Measurements from ENCODE around the gene HS3ST4.

Gene HS3ST4

DNA sequence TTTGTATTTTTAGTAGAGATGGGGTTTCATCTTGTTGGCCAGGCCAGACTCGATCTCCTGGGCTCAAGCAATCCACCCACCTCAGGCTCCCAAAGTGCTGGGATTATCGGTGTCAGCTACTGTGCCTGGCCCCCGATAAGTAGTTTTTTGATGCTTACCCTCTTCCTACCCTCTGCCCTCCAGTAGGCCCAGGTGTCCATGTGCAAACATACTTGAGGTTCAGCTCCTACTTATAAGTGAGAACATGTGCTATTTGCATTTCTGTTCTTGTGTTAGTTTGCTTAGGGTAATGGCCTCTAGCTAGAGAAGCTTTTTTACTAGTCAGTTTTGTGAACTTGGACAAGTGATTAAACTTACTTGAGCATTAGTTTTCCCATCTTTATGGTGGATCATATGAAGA lies 136.8 kb downstream of the HS3ST4 start:
- DNase-seq, result no peak

DNA sequence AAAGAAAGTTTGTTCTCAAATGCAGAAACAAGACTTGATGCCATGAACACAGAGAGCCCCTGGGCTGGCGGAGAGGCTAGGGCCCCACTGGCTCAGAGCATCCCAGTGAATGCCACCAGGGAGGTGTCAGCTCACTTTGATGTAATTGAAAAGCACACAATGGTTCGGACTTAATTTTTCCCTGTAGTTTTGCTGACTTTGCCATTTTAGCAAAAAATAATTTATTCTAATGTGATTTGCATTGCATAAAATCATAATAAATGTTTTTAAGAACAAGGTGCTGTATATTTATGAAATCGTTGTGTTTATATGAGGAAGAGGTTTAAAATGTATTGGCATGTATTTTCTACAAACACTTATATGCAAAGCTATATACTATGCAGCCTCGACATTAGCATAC lies 140.5 kb downstream of the HS3ST4 start:
- no peak for DNase-seq

DNA sequence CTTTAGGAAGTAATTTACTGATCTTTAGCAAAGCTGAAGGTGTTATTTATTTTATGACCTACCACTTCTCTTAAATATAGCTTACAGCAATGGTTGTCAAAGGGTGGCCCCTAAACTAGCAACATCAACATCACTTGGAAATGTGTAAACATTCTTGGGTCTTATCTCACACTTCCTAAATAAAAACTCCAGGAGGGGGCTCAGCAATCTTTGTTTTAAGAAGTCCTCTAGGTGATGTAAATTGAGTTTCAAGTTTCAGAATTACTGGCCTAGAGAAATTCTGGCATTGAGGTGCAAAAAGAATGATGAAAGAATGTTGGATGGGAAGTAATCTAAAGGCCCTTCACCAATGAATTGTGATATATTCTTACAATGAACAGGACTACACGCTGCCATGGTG lies 142.3 kb downstream of the HS3ST4 start:
- DNase-seq, result no peak

DNA sequence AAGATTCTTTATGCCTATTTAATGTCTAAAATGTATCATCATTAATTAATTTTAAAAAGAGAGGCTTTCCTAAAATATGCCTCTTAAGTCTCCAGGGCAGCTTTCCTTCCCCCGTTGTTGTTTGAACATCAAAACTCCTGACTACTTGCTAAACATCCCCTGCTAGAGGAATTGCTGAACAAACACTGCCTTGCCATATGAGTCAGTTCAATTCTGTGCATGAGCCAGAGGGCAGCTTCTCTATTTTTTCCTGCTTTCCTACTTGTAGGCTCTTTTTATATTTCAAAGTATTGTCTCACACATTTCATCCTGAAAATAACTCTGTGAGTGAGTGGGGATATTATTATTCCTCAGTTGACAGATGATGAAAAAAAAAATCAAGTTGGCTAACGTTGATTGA lies 143.4 kb downstream of the HS3ST4 start:
- DNase-seq, result no peak

DNA sequence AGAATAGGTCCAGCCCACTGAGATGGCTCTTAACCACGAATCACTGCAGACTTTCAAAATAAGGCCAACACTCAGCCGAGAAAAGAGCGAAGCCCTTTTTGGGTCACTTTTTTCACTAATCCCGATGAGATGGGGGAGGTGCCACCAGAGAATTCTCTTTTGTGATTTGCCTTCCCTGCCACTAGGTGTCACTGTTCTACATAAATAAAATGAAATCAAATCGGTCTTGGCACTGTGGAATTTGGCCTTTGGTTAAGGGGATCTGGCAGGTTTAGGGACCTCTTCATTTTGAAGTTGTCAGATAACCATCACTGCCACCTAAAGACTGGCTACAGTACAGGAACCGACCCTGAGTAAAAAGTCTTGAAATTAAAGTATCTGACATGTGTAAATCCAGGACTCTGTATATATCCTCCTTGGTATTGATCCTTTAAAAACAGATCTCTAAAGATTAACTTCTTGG lies 147.0 kb downstream of the HS3ST4 start:
- peak; percentile 22 to 64 for DNase-seq

DNA sequence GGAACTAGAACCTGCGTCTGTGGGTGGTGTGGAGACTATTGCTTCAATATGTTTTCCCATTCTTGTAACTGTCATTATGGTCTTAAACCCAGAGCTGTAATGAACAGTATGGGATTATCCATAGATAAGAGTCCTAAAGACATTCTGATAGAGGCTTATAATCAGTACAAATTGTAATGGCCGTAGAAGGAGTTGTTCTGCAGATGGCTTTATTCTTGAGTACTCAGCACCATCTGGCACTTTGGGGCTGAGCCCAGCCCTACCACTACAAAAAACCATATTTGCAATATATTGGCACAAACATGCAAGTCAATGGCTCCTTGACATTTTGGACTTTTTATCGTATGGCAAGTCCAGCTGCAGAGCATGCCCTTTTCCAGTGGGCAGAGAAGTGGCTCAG lies 150.0 kb downstream of the HS3ST4 start:
- DNase-seq, result peak; percentile 40 to 49

DNA sequence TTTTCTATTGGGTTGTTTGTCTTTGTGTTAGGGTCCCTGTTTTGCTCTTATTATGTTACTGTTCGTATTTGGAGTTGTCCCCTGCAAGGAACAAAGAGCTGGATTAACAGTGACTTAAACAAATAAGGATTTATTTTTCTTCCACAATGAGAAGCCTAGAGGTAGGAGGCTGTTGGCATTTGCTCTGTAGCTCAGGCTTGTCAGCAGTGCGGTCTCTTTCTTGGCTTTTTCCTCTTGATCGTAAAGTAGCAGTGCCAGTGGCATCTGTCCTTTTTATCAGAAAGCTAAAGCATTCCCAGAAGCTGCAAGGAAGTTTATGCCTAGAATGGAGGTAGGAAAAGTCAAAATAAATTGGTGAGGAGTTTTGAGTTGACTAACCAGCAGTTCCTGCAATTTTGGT lies 154.1 kb downstream of the HS3ST4 start:
- DNase-seq, result no peak

DNA sequence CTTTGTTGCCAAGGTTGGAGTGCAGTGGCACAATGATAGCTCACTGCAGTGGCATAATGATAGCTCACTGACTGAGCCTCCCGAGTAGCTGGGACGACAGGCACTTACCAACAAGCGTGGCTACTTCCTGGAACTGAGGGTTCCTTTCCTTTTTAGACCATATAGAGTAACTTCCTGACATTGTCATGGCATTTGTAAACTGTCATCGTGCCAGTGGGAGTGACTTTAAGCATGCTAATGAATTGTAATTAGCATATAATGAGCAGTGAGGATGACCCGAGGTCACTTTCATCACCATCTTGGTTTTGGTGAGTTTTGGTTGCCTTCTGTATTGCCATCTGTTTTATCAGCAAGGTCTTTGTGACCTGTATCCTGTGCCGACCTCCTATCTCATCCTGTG lies 162.4 kb downstream of the HS3ST4 start:
- no peak for DNase-seq

DNA sequence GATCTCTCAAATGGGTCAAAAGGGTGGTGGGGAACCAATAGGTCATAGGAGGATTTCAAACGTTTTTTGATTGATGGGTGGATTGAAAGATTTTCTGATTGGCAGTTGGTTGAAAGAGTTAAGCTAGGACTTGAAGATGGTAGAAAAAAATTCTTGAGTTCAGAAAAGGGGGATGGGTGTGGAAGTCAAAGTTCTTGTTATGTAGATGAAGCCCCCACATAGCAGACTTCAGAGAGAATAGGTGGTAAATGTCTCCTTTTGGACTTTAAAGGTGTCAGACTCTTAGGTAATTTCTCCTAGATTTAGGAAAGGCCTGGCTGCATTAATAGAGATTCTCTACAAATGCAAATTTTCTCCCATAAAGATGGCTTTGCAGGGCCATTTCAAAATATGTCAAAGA lies 163.3 kb downstream of the HS3ST4 start:
- DNase-seq, result no peak

DNA sequence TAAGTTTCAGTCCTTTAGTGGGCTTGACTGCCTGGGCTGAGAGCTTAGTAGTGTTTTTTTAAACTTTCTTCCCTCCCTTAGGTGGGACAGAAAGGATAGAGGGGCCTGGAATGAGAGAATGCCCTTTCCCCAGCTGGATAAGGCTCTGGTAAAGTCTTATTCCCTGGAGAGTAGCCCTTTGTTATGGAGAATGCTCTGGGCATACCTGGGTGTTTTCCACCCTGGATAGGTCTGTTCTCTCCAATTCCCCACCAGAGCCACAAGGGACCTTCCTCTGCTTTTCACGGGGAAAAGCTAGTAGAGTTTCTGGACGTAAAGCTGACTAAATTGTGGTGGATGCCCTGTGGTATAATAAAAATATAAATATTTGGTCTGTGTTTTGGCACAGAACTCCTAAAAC lies 164.1 kb downstream of the HS3ST4 start:
- no peak for DNase-seq

DNA sequence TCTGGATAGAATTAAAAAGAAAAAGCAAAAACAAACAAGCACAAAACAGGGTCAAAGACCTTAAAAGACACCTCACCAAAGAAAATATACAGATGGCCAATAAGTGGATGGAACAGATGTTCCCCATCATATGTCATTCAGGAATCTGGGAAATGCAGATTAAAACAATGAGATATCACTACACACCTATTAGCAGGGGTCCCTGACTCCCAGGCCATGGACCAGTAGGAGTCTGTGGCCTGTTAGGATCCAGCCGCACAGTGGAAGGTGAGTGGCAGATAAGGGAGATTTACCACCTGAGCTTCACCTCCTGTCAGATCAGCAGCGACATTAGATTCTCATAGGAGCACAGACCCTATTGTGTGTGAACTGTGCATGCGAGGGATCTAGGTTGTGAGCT lies 167.9 kb downstream of the HS3ST4 start:
- peak in 1 of 2 experiments; percentile 9 for DNase-seq

DNA sequence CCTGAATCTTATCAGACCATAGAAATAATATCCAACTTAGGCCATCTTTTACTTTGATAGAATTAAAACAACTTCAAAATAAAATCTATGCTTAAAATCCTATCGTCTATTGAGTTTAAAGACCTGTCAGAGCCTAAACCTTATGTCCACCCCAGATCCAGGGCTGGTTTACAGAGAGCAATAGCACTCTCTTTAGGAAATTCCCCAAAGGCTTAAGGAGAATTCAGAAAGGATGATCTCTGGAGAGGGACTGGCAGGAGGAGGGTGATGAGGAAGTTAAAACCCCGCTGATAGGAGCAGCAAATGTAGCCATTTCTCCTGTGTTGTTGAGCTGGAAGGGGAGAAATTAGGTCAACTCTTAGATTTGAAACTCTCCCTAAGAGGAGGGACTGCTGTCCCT lies 175.3 kb downstream of the HS3ST4 start:
- DNase-seq, result no peak

DNA sequence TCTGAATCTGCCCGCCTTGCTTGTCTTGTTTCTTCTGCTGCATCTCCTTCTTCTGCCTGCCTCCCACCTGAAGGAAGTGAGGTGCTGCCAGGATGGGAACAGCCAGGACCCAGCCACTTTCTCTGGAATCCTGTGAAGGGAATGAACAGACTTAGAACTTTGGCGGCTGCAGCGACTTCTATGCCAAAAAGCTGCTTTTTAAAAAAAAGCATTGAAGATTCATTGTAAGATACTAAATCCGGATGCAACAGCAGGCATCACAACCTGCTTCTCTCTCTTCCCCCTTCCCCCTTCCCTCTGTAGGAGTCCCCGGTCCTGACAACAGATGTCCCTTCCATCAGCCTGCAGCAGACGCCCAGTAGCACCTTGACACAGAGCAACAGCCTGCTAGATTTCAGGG lies 176.3 kb downstream of the HS3ST4 start:
- DNase-seq, result no peak

DNA sequence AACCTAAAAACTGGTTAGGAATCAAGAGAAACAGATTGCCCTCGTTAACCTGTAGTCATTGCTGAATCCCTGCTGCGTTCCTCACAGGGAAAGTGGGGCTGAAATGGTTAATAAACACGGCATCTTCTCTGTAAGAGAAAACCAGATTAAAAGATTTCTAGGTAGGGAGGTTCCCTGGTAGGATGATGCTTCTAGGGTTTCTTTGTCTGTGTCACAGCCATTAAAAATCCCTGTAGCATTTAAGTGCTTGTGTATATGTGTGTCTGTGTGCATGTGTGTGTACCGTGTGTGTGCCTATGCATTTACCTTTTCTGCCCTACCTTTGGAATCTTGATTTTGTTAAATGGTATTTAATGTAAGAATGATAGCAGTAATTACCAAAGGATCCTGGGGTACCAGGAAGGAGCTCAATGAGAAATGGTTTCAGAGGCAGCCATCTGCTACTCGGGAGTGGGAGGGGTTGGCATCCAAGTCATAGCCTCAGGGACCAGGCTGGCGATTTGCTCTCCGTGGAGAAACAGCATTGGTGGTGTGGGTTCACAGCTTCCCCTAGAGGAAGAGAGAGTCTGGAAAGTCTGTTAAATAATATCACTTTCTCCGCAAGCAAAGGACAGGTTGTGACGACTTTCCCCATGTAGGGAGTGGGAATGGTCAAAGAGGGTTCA lies 177.1 kb downstream of the HS3ST4 start:
- no peak for DNase-seq

DNA sequence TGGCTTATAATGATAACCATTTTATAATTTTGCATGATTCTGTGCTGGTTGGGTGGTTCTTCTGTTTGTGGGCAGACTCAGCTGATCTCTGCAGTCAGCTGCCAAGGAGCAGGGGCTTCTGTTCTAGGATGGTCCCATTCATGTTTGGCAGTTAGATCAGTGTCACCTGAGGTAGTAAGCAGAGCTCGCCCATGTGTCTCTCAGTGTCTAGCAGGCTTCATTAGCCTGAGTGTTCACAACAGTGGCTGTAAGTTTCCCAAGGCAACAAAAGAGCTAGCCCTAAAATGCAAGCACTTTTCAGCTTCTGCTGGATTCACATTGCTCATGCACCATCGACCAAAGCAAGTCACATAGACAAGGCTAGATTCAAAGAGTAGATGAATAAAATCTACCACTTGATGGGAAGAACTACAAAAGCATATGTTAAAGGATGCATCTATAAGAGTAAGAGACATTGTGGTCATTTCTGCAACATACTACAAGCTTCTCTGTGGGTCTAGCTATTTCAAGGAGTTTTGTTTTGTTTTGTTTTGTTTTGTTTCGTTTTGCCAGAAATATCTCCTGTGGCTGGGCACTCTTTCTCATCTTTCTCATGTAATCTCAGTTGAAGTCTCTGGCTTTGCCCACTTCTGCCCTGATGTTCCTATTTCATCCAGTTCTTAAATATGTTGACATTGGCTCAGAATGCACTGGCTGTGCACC lies 180.8 kb downstream of the HS3ST4 start:
- DNase-seq, result no peak

DNA sequence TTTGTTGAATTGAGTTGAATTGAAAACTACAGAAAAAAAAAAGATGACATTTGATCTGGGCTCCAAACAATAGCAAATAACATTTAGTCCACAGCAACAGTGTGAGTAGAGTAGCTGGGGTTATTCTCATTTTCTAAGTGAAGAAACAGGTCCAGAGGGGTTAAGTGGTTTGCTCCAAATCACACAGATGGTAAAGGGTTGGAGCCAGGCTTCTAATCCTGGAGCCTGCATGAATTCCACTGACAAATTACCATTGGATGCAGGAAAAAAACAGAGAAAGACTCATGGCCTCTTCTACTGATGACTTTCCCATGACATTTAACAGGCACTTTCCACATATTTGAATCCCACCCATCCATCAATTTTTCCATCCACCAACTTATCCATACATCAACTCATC lies 182.4 kb downstream of the HS3ST4 start:
- no peak for DNase-seq

DNA sequence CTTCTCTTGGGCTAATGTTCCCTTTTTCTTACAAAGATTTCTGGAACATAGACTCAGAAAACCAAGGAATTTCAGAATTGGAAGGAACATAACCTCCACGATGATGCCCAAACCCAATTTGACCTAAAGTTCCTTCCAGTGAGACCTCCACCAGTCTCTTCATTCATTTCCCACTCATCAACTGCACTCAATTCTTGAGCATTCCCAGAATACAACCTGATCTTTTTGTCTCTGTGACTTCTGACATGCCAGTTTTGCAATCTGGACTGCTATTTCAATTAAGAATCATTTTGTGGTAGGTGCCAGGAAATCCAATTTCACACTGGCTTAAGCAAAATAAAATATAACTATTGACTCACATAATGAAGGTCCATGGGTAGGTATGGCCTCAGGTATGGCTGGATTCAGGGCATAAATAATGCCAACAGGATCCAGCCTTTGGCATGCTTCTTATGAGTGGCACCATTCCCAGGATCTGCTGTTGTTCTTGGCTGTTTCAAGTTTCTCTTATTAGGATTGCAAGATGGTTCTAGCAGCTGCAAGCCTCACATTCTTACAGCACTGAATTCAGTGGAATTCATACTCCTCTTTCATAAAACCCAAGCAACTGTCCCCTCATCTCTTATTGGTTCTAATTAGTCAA lies 184.3 kb downstream of the HS3ST4 start:
- no peak for DNase-seq

DNA sequence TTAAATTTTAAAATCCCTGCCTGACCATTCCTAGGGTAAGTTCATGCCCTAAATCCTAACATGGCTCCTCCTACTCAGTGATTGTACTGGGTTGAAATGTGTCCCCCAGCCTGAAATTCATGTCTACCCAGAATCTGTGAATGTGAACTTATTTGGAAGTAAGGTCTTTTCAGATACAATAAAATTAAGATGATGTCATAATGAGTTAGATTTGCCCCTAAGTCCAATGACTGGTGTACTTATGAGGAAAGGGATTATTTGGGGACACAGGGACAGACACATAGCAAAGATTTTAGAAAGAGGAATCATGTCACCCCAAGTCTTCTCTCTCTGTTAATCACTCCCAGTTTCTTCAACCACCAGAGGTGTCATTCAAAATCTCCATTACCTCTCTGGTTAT lies 185.3 kb downstream of the HS3ST4 start:
- DNase-seq, result no peak

DNA sequence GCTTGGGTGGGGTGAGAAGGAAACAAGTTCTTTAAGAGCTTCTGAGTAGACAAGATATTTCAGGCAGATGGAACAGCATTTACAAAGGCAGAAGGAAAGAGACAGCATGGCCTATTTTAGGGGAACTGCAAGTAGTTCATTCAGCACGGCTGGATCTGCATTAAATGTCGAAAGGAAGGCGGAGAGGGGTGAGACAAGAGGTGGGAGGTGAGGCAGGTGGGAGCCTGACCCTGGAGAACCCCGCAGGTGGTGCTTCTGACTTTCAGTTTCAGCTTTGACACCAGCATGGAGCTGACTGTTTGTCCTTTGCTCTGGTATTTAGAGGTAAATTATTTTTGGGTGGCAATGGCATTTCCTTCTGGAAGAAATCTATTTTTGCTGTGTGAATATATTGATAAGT lies 194.8 kb downstream of the HS3ST4 start:
- no peak for DNase-seq

DNA sequence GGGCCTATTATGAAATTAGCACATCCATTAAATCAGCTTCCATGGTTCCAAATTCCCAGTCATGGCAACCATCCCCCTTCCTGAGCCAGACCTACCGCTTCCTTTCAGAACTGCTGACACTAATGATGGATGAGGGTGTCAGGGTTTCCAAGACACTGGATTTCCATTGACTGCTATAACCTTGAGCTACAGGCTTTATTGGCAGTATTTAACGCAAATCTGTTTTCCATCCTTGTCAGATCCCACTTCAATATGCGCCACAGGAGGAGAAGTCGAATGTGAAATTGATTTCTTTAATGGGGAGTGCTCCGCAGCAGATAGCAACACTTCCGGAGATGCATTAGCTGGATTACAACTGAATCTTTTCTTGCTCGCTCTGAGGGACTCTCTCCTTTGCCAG lies 197.1 kb downstream of the HS3ST4 start:
- DNase-seq, result no peak

DNA sequence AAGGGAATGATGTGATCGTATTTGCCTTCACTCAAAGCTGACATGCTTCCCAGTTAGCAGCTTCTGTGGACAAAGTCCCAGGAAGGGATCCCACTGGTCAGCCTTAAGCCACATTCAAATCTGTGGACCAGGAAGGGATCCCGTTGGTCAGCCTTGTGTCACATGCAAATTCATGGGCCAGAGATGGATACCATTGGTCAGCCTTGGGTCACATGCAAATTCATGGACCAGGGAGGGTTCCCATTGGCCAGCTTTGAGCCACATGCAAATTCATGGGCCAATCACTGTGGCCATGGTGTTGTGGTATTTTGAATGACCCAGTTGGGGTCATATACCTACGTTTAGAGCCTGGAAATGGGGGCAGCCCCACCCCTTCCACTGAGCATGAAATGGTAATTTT lies 201.6 kb downstream of the HS3ST4 start:
- DNase-seq, result no peak

DNA sequence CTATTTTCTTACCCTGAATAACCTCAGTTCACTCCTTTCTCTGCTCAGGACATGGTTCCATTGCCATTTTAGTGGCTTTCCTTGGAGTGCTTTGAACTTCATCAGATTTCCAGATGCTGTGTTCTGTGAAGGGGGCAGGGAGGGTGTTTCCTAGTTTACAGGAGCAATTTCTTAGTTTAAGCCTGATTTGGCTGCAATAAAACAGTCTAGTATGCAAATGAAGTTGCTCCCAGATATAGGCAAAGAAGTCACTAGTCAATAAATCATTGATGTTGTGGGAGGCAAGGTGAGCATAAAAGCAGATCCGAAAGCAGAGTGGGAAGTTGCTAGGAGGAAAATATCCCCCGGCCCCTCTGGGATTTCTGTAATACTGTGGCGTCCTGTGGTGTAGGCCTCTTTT lies 202.3 kb downstream of the HS3ST4 start:
- no peak for DNase-seq

DNA sequence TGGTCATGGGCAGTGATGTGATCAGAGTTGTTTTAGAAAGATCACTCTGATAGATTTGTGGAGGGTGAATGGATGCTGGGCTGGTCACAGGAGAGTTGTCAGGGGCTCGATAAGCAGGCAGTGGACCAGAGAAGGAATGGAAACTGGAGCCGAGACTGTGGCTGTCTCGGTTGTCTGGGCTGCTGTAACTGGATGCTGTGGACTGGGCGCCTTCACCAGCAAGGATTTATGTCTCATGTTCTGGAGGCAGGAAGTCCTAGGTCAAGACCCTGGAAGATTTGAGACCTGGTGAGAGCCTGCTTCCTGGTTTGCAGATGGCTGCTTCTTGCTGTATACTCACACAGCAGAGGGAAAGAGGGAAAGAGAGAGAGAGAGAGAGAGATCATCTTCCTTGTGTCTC lies 203.6 kb downstream of the HS3ST4 start:
- no peak for DNase-seq

DNA sequence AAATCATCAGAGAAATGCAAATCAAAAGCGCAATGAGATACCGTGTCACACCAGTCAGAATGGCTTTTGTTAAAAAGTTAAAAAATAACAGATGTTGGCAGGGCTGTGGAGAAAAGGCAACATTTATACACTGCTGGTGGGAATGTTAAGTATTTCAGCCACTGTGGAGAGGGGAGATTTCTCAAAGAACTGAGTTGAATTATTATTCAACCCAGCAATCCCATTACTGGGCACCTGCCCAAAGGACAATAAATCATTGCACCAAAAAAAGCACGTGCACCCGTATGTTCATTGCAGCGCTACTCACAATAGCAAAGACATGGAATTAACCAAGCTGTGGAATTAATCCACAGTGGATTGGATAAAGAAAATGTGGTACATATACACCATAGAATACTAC lies 204.7 kb downstream of the HS3ST4 start:
- no peak for DNase-seq

All from NCI-H524 (cell line).